Measurements from ENCODE around the gene UROS.

UROS gene

GRCh38 chr10:125762692-125763648, 60.1 kb downstream of the UROS start:
- DNase-seq (ENCODE audit: low spot score) = no peak

GRCh38 chr10:125761961-125762360, 61.1 kb downstream of the UROS start:
- DNase-seq (ENCODE audit: low spot score) = no peak

GRCh38 chr10:125757742-125758141, 65.3 kb downstream of the UROS start:
- DNase-seq (ENCODE audit: low spot score) = no peak

- no peak for DNase-seq (ENCODE audit: low spot score)
These were observed 66.1 kb downstream of the UROS start for GRCh38 chr10:125756853-125757487.

GRCh38 chr10:125756196-125756595, 66.9 kb downstream of the UROS start:
- DNase-seq (ENCODE audit: low spot score) = no peak

GRCh38 chr10:125747417-125747816, 75.6 kb downstream of the UROS start:
- DNase-seq (ENCODE audit: low spot score) = no peak

GRCh38 chr10:125744909-125745308, 78.1 kb downstream of the UROS start:
- no peak for DNase-seq (ENCODE audit: low spot score)

GRCh38 chr10:125742465-125742864, 80.6 kb downstream of the UROS start:
- DNase-seq (ENCODE audit: low spot score) = no peak

- DNase-seq (ENCODE audit: low spot score) = no peak
These were observed 82.9 kb downstream of the UROS start for GRCh38 chr10:125739994-125740679.
